ENCODE results near the gene PAX1. TPM values are rescaled to one million over a fixed set of nuclear protein-coding genes. Genes with fewer than 3 reads are reported as not detected.

PAX1 gene
- polyA plus RNA-seq, 1 of the 3 experiments (the other 2 are of a cell fraction), result not detected

DNA sequence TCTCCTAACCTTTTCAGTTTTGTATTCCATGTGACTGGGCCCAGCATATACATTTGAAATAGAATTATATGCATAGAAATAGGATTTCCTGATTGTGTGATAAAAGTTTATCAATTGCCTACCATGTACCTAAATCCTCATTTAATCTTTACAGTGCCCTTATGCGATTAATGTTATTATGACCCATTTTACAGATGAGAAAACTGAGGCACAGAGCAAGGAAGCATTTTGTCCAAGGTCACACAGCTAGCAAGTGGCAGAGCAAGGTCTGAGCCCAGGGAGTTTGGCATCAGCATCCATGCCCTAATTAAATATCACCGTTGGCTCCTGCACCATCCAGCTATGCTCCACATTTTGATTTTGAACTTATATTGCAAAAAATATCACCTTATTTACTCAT is 28.2 kb upstream of the PAX1 start:
- Histone ChIP-seq H3K27ac (ENCODE audit: low read depth in 2 of 2, low read length in 1 of 2) (no peak overlapping the region), H3F3A (replicated peaks; ENCODE audit: insufficient read depth) (no peaks in the 10 kb centered on the region), H3K27me3 (ENCODE audit: insufficient read depth) (peaks cover 9% of the 10 kb centered on the region; the same call in 1 of the 2 replicates), H3K9me2 (no peaks in the 10 kb centered on the region), H3K9ac (no peak overlapping the region), H3K36me3 (replicated peaks in 1 of 2; ENCODE audit: control insufficient read depth in 1 of 2, insufficient read depth in 2 of 2, low read length in 1 of 2) (no peaks in the 10 kb centered on the region), H3K4me2 (no peak overlapping the region), H3K79me2 (ENCODE audit: insufficient read depth) (no peaks in the 10 kb centered on the region), H4K20me1 (ENCODE audit: insufficient read depth) (no peaks in the 10 kb centered on the region), H3K4me1 (ENCODE audit: control insufficient read depth in 1 of 2, insufficient read depth in 2 of 2, low read depth in 1 of 2, low read length in 1 of 2) (no peaks in the 10 kb centered on the region; a peak in 1 of 4 replicates), H2AFZ (ENCODE audit: low read depth) (no peak overlapping the region), H3K9me3 (no peaks in the 10 kb centered on the region), H3K4me3 (ENCODE audit: low read depth in 2 of 2, low read length in 1 of 2) (no peak overlapping the region)
- TF ChIP-seq NRF1 (IDR thresholded peaks at IDR 0.05; ENCODE audit: low read depth, low read length), result no peak
- no peak for TF ChIP-seq RFX5 (IDR thresholded peaks at IDR 0.05; ENCODE audit: low read length)
- TF ChIP-seq, protein P1, sequence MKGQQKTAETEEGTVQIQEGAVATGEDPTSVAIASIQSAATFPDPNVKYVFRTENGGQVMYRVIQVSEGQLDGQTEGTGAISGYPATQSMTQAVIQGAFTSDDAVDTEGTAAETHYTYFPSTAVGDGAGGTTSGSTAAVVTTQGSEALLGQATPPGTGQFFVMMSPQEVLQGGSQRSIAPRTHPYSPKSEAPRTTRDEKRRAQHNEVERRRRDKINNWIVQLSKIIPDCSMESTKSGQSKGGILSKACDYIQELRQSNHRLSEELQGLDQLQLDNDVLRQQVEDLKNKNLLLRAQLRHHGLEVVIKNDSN (IDR thresholded peaks at IDR 0.05; ENCODE audit: borderline replicate concordance, low read depth), result no peak
- no peak for TF ChIP-seq MXI1 (IDR thresholded peaks at IDR 0.05; ENCODE audit: low read depth, low read length)
- no peak for TF ChIP-seq YY1 (IDR thresholded peaks at IDR 0.05; ENCODE audit: low read depth)
- TF ChIP-seq, protein P2, sequence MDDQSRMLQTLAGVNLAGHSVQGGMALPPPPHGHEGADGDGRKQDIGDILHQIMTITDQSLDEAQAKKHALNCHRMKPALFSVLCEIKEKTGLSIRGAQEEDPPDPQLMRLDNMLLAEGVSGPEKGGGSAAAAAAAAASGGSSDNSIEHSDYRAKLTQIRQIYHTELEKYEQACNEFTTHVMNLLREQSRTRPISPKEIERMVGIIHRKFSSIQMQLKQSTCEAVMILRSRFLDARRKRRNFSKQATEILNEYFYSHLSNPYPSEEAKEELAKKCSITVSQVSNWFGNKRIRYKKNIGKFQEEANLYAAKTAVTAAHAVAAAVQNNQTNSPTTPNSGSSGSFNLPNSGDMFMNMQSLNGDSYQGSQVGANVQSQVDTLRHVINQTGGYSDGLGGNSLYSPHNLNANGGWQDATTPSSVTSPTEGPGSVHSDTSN (IDR thresholded peaks at IDR 0.05), result no peak
- ChIA-PET CTCF (no interaction called here), POLR2A (no interaction called here)
- no peak for DNase-seq
- 4% methylated on average over 2 of the region's 2 CpGs for WGBS (ENCODE audit: low lambda C conversion rate)

DNA sequence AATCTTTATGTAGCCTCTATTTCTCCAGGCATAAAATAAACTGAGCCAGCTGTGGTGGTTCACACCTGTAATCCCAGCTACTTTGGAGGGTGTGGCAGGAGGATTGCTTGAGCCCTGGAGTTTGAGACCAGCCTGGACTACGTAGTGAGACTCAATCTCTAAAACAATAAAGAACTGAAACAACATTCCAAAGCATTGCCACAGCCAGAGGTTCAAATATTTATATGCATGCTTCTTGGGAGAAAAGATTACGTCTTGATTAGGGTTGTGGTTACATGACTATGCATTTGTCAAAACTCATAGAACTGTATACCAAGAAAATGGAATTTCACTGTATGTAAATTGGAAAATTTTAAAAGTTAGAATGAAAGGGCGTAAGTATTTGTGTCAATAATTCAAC is 27.7 kb upstream of the PAX1 start:
- H3K9me3 ChIP-seq, result no peaks in the 10 kb centered on the region
- H3K4me3 ChIP-seq (ENCODE audit: low read depth in 2 of 2, low read length in 1 of 2), result no peak overlapping the region
- H3K79me2 ChIP-seq (ENCODE audit: insufficient read depth), result no peaks in the 10 kb centered on the region
- WGBS (ENCODE audit: low lambda C conversion rate), result 0% methylated on average over 3 of the region's 3 CpGs
- ChIA-PET POLR2A (no interaction called here), CTCF (no interaction called here)
- H3F3A ChIP-seq (replicated peaks; ENCODE audit: insufficient read depth), result no peaks in the 10 kb centered on the region
- no peak overlapping the region for H2AFZ ChIP-seq (ENCODE audit: low read depth)
- no peaks in the 10 kb centered on the region for H3K9me2 ChIP-seq
- no peak for TF ChIP-seq TEAD4 (IDR thresholded peaks at IDR 0.05; ENCODE audit: borderline replicate concordance, insufficient read depth)
- no peak for TF ChIP-seq NFIC (IDR thresholded peaks at IDR 0.05; ENCODE audit: borderline replicate concordance)
- TF ChIP-seq FOXJ3 (CRISPR knock-in tag; IDR thresholded peaks at IDR 0.05), result no peak
- TF ChIP-seq, protein P3, sequence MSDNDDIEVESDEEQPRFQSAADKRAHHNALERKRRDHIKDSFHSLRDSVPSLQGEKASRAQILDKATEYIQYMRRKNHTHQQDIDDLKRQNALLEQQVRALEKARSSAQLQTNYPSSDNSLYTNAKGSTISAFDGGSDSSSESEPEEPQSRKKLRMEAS (IDR thresholded peaks at IDR 0.05; ENCODE audit: low read depth), result no peak
- no peak for TF ChIP-seq NRF1 (IDR thresholded peaks at IDR 0.05; ENCODE audit: low read depth, low read length)
- no peak for TF ChIP-seq FOXM1 (IDR thresholded peaks at IDR 0.05; ENCODE audit: low read depth)
- no peak for TF ChIP-seq TCF12 (IDR thresholded peaks at IDR 0.05)
- TF ChIP-seq, protein P4, sequence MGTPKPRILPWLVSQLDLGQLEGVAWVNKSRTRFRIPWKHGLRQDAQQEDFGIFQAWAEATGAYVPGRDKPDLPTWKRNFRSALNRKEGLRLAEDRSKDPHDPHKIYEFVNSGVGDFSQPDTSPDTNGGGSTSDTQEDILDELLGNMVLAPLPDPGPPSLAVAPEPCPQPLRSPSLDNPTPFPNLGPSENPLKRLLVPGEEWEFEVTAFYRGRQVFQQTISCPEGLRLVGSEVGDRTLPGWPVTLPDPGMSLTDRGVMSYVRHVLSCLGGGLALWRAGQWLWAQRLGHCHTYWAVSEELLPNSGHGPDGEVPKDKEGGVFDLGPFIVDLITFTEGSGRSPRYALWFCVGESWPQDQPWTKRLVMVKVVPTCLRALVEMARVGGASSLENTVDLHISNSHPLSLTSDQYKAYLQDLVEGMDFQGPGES (IDR thresholded peaks at IDR 0.05; ENCODE audit: low read depth, low read length), result no peak
- no peak for TF ChIP-seq TAF1 (IDR thresholded peaks at IDR 0.05; ENCODE audit: borderline replicate concordance, low read depth, low read length)
- TF ChIP-seq ELF1 (IDR thresholded peaks at IDR 0.05), result no peak
- no peak for TF ChIP-seq MXI1 (IDR thresholded peaks at IDR 0.05; ENCODE audit: low read depth, low read length)
- TF ChIP-seq RAD21 (IDR thresholded peaks at IDR 0.05; ENCODE audit: low read length), result no peak
- H4K20me1 ChIP-seq (ENCODE audit: insufficient read depth), result no peaks in the 10 kb centered on the region
- no peak for DNase-seq
- H3K4me1 ChIP-seq (ENCODE audit: control insufficient read depth in 1 of 2, insufficient read depth in 2 of 2, low read depth in 1 of 2, low read length in 1 of 2), result no peaks in the 10 kb centered on the region; a peak in 2 of 4 replicates
- no peak overlapping the region for H3K4me2 ChIP-seq
- no peak overlapping the region for H3K9ac ChIP-seq
- no peak overlapping the region for H3K27ac ChIP-seq (ENCODE audit: low read depth in 2 of 2, low read length in 1 of 2)
- no peaks in the 10 kb centered on the region for H3K36me3 ChIP-seq (replicated peaks in 1 of 2; ENCODE audit: control insufficient read depth in 1 of 2, insufficient read depth in 2 of 2, low read length in 1 of 2)
- peaks cover 9% of the 10 kb centered on the region; the same call in 1 of the 2 replicates for H3K27me3 ChIP-seq (ENCODE audit: insufficient read depth)

Data from SK-N-SH (cell line).